ENCODE measurements around the gene NUDT15.
A peak's percentile ranks its signal among the peaks of the same experiment; 100 is the strongest.
"Not testable (repeated sequence)": the region's sequence is repeated elsewhere in the genome, so short reads cannot be mapped to it uniquely, and the experiment has no call there.

Gene NUDT15

GRCh38 chr13:48043789-48044503 lies 6.4 kb downstream of the NUDT15 start:
- DNase-seq (ENCODE audit: low read depth): peak; percentile 62

- DNase-seq (ENCODE audit: low read depth): no peak
Observed at GRCh38 chr13:48050550-48050949, 13.0 kb downstream of the NUDT15 start.

GRCh38 chr13:48054601-48055000 lies 17.1 kb downstream of the NUDT15 start:
- DNase-seq (ENCODE audit: low read depth): no peak

GRCh38 chr13:48055712-48056111 lies 18.2 kb downstream of the NUDT15 start:
- no peak for DNase-seq (ENCODE audit: low read depth)

- not testable (repeated sequence) for DNase-seq (ENCODE audit: low read depth)
Observed at GRCh38 chr13:48058536-48058935, 21.0 kb downstream of the NUDT15 start.

GRCh38 chr13:48059951-48060350 lies 22.4 kb downstream of the NUDT15 start:
- not testable (repeated sequence) for DNase-seq (ENCODE audit: low read depth)

- no peak for DNase-seq (ENCODE audit: low read depth)
Observed at GRCh38 chr13:48066310-48066989, 28.9 kb downstream of the NUDT15 start.

- DNase-seq (ENCODE audit: low read depth): no peak
Observed at GRCh38 chr13:48068036-48068435, 30.5 kb downstream of the NUDT15 start.

GRCh38 chr13:48068952-48069351 lies 31.4 kb downstream of the NUDT15 start:
- no peak for DNase-seq (ENCODE audit: low read depth)

- DNase-seq (ENCODE audit: low read depth): no peak
Observed at GRCh38 chr13:48069573-48069972, 32.0 kb downstream of the NUDT15 start.

GRCh38 chr13:48070942-48071341 lies 33.4 kb downstream of the NUDT15 start:
- DNase-seq (ENCODE audit: low read depth): no peak

- DNase-seq (ENCODE audit: low read depth): no peak
Observed at GRCh38 chr13:48072304-48072703, 34.8 kb downstream of the NUDT15 start.

GRCh38 chr13:48072787-48073186 lies 35.3 kb downstream of the NUDT15 start:
- no peak for DNase-seq (ENCODE audit: low read depth)

- no peak for DNase-seq (ENCODE audit: low read depth)
Observed at GRCh38 chr13:48074006-48074405, 36.5 kb downstream of the NUDT15 start.

GRCh38 chr13:48078251-48078656 lies 40.7 kb downstream of the NUDT15 start:
- no peak for DNase-seq (ENCODE audit: low read depth)

- no peak for DNase-seq (ENCODE audit: low read depth)
Observed at GRCh38 chr13:48081739-48082138, 44.2 kb downstream of the NUDT15 start.

GRCh38 chr13:48086272-48086671 lies 48.7 kb downstream of the NUDT15 start:
- no peak for DNase-seq (ENCODE audit: low read depth)

GRCh38 chr13:48093588-48093987 lies 56.1 kb downstream of the NUDT15 start:
- no peak for DNase-seq (ENCODE audit: low read depth)

GRCh38 chr13:48094404-48094780 lies 56.9 kb downstream of the NUDT15 start:
- DNase-seq (ENCODE audit: low read depth): no peak

GRCh38 chr13:48094781-48095502 lies 57.4 kb downstream of the NUDT15 start, which contains the start of gene MED4:
Gene MED4, minus strand, starts transcription at chr13:48095104. Its CDS starts 26 bp downstream, at chr13:48095078.
- peak; percentile 93 for DNase-seq (ENCODE audit: low read depth)

- no peak for DNase-seq (ENCODE audit: low read depth)
Observed at GRCh38 chr13:48096670-48097069, 59.1 kb downstream of the NUDT15 start.

Data from fibroblast of gingiva (primary cell).